22Rv1 (cell line): ENCODE results near the gene SDK2.

Experiments used
- ZFX ChIP-seq: fragments of 450-650 bp; IDR thresholded peaks from 2 replicates; pipeline ENCODE4 v1.6.1; 2017; ENCODE audit warnings: antibody characterized with exemption, borderline replicate concordance
- TF ChIP-seq, protein P1 (sequence below): fragments of 450-650 bp; IDR thresholded peaks from 2 replicates; pipeline ENCODE4 v1.5.1; 2017; ENCODE audit warnings: mild to moderate bottlenecking

- TF ChIP-seq, protein P1, sequence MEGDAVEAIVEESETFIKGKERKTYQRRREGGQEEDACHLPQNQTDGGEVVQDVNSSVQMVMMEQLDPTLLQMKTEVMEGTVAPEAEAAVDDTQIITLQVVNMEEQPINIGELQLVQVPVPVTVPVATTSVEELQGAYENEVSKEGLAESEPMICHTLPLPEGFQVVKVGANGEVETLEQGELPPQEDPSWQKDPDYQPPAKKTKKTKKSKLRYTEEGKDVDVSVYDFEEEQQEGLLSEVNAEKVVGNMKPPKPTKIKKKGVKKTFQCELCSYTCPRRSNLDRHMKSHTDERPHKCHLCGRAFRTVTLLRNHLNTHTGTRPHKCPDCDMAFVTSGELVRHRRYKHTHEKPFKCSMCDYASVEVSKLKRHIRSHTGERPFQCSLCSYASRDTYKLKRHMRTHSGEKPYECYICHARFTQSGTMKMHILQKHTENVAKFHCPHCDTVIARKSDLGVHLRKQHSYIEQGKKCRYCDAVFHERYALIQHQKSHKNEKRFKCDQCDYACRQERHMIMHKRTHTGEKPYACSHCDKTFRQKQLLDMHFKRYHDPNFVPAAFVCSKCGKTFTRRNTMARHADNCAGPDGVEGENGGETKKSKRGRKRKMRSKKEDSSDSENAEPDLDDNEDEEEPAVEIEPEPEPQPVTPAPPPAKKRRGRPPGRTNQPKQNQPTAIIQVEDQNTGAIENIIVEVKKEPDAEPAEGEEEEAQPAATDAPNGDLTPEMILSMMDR: no peak
- TF ChIP-seq ZFX: no peak
Measured at GRCh38 chr17:73635101-73635817, 9.0 kb downstream of the SDK2 start.
